GM20000 (cell line): ENCODE data around the gene HMGCL.
"Not testable (repeated sequence)": the region's sequence is repeated elsewhere in the genome, so short reads cannot be mapped to it uniquely, and the experiment has no call there.

ENCODE experiments used
- DNase-seq: peaks from one replicate; pipeline ENCODE4 v3.0.0; 2012; ENCODE audit warnings: low spot score
- TF ChIP-seq, protein P1 (sequence below): IDR thresholded peaks from 2 replicates; pipeline ENCODE4 v1.5.1; 2012; ENCODE audit warnings: mild to moderate bottlenecking, control low read depth; ENCODE audit errors: extremely low read depth, missing control alignments

The HMGCL gene

DNA sequence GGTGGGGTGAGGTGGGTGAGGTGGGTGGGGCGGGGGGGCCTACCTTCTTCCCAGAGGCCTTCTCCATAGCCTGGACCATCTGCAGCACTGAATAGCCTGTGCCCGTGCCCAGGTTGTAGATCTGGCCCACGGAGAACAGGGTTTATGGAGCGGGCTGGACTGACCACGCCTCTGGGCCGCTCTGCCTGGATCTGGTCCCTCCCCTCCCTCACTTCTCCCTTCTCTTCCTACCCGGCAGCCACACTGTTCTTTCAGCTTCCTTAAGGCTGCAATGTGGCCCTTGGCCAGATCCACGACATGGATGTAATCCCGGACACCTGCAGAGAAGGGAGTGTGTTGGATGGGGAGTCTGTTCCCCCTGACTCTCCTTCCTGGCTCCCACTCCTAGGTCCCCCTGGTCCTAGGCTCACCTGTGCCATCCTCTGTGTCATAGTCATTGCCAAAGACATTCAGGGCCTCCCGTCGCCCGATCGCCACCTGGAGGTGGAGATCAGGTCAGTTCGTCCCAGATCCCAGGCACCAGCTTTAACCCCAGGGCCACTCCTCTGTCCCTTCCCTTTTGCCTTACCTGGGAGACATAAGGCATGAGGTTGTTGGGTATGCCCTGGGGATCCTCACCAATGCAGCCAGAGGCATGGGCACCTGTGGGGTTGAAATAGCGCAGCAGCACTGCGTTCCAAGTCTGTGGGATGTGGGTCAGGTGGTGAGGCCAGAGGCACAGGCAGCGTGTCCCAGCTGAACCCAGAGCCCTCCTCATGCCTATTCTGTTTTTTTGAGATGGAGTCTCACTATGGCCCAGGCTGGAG is 28.6 kb downstream of the HMGCL start:
- no peak for DNase-seq
- TF ChIP-seq, protein P1, sequence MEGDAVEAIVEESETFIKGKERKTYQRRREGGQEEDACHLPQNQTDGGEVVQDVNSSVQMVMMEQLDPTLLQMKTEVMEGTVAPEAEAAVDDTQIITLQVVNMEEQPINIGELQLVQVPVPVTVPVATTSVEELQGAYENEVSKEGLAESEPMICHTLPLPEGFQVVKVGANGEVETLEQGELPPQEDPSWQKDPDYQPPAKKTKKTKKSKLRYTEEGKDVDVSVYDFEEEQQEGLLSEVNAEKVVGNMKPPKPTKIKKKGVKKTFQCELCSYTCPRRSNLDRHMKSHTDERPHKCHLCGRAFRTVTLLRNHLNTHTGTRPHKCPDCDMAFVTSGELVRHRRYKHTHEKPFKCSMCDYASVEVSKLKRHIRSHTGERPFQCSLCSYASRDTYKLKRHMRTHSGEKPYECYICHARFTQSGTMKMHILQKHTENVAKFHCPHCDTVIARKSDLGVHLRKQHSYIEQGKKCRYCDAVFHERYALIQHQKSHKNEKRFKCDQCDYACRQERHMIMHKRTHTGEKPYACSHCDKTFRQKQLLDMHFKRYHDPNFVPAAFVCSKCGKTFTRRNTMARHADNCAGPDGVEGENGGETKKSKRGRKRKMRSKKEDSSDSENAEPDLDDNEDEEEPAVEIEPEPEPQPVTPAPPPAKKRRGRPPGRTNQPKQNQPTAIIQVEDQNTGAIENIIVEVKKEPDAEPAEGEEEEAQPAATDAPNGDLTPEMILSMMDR: no peak

DNA sequence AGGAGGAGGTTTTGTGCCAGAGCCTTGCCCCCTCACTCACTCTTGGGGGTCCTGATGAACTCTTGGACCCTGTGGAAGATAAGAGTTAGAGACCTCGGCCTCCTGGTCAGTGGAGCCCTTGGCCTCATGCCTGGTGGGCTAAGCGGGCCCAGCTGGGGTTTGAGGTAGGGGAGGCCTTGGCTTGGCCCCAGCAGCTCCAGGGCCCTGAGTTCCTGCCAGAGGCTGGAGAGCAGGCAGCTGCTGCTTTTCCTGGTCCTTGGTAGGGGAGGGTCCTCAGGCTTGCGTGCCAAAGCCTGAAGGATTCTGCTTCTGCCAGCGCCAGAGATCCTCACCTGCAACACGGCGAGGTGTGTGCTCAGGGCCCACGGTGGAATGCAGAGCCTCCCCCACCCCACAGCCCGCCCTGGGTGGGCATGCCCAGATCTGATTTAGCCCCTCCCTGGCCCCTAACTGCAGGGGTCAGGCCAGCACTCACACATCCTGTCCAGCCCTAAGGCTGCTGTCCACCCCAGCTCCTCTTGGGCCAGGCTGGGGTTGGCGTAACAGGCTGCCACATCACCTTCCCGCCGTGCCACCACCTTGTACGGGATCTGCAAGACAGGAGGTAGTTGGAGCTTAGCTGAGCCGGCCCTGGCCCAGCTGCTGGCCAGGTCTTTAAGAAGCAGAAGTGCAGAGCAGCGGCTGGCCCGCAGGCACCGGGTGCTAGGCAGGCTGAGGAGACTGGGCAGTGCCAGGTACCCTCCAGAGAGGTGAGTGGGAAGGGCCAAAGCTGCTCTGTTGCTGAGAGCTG is 29.4 kb downstream of the HMGCL start:
- DNase-seq: no peak
- TF ChIP-seq, protein P1: no peak

DNA sequence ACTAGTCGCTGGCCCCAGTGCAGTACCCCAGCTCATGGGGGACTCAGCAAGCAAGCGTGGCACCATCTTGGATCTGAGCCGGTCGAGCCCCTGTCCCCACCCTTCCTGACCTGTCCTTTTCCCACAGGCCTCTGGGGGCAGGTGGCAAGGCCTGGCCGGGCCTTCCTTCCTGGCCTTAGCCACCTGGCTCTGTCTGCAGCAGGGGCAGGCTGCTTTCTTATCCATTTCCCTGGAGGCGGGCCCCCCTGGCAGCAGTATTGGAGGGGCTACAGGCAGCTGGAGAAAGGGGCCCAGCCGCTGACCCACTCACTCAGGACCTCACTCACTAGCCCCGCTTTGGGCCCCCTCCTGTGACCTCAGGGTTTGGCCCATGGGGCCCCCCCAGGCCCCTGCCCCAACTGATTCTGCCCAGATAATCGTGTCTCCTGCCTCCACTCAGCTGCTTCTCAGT is 30.5 kb downstream of the HMGCL start:
- DNase-seq: not testable (repeated sequence)

DNA sequence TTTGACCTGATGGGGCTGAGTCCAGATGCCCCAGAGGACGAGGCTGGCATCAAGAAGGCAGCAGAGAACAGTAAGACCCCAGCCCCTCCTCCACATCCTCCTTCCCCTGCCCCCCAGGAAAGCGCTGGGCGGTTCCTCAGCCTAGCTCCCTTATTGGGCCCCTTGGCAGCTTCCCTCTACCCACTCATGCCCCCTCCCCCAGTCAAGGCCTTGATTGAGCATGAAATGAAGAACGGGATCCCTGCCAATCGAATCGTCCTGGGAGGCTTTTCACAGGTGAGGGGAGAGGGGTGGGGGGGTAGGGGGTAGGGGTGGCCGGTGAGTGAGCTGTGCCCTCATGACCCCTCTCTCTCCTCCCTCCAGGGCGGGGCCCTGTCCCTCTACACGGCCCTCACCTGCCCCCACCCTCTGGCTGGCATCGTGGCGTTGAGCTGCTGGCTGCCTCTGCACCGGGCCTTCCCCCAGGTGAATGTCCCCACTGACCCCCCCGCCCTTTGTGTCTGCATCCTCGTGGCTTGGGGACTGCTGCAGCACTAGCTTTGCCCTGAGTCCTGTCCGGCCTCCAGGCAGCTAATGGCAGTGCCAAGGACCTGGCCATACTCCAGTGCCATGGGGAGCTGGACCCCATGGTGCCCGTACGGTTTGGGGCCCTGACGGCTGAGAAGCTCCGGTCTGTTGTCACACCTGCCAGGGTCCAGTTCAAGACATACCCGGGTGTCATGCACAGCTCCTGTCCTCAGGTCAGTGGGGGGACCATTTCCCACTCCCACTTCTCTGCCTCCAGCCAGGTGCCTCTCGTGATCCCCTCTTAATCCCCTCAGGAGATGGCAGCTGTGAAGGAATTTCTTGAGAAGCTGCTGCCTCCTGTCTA is 31.1 kb downstream of the HMGCL start:
- no peak for DNase-seq
- TF ChIP-seq, protein P1: no peak

DNA sequence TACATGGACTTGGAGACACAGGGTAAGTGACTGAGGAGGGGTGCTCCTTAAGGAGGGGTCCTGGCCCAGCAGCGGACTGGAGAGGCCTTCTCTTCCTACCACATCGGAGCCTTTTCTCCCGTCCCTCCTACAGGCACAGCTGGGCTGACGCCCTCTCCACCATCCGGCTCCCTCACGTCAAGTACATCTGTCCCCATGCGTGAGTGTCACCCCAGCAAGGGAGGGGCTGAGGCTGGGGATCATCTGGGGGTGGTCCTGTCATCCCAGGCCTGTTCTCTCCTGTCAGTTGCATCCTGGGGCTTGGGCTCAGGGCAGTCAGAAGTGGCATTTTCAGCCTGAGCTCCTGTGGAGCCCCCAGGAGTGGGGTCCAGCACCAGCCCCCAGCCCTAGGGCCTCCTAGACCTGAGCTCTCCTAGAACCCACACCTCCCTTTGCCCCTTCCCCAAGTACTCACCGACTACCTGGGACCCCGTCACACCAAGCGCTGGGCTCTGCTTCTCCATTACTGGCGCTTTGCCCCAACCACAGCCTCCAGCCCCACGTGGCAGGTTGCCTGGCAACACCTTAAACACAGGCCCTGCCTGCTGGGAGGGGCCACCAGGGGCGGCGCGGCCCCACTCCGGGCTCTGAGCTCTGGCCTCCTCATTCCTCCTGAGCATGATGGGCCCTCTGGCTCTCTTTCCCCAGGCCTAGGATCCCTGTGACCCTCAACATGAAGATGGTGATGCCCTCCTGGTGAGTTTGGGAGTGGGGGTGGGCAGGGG is 32.0 kb downstream of the HMGCL start:
- TF ChIP-seq, protein P1: no peak
- no peak for DNase-seq

DNA sequence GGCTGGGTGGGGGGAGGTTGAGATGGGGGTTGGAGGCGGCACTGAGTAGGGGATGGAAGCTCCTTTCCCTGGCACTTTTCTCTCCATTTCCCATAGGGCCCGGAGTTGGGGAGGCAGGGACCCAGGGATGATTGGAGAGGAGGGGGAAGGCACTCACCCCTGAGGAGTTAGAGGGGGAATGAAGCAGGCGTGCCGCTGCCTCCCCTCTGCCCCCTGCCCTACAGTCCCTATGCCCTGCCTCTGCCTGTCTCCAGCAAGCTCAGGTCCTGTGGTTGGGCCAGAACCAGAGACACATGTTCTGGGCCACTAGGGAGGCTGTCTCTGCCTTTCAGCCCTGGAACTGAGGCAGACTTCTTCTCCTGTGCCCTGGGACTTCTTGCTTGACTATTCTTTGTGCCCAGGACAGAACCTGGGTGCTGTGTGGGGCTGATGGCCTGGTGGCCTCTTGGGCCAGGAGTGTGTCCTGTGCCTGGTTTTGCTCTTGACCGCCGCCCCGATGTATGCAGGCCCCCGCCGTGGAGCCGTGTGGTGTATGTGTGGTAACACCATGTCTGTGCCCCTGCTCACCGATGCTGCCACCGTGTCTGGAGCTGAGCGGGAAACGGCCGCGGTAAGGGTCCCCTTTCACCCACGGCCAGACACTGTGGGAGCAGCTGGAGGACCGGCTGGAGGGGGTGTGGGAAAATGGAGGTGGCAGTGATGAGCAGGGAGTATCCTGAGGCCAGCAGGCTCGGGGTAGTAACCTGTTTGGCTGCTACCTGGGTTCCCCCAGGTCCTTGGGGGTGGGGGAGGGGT is 32.9 kb downstream of the HMGCL start:
- no peak for DNase-seq
- TF ChIP-seq, protein P1: no peak
